DMS114 treated with DMSO at 0.1 percent for 48 hours (cell line): ENCODE data around the gene SYT1.
A peak's percentile ranks its signal among the peaks of the same experiment; 100 is the strongest.

Source experiments
- DNase-seq: peaks from one replicate; lab custom pipeline; 2025; ENCODE audit not compliant: unreplicated experiment; lab: John Stamatoyannopoulos, UW

Gene SYT1

DNA sequence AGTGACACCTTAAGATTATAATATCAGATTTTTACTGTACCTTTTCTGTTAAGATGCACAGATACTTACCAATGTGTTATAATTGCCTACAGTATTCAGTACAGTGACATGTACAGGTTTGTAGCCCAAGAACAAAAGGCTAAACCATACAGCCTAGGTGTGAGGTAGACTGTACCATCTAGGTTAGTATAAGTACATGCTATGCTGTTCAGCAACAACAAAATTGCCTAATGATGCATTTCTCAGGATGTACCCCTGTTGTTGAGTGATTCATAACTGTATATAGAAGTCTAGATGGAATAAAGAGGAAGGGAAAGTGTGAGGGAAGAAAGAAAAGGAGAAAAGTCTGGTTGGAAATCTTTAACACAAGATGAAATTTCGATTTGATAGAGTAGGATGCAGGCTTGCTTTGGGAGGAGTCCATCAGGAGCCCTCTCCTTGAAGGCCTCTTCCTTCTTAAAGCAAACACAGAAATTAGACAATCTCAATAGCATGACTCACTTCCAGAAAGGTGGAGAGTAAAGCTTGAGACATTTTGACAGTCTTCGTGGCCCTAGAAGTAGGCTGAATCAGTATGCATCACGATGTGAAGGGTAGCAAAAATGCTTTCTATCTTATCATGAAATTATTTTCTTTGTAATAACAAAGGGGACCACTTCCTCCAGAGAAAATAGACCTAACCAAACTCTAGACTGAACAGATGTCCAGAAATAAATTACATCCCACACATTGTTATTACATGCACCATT, 191.5 kb downstream of the SYT1 start:
- no peak for DNase-seq

GRCh38 chr12:79056775-79057174, 192.2 kb downstream of the SYT1 start:
- DNase-seq: no peak

DNA sequence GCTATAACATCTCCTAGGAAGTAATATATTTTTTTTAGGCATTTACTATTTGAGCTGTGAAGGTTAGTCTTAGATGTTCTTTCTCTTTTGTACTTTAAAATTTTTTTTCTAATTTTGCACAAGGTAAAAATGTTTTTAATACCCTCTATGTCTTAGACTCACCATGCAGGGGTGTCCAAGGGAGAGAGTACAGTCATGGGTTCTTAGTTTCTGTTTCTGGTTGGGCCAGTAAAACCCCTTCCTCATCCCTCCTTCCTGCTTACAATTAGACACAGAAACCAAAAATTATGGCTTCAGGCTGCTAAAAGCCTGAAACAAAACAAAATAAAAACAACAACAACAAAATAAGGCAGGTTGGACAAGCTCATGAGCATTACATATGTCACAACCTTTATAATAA, 193.0 kb downstream of the SYT1 start:
- DNase-seq: no peak

GRCh38 chr12:79058342-79058741, 193.8 kb downstream of the SYT1 start:
- DNase-seq: no peak

GRCh38 chr12:79059557-79059956, 195.0 kb downstream of the SYT1 start:
- DNase-seq: no peak

- no peak for DNase-seq
Observed at GRCh38 chr12:79063258-79063657, 198.7 kb downstream of the SYT1 start.

GRCh38 chr12:79067977-79068376, 203.4 kb downstream of the SYT1 start:
- DNase-seq: no peak

DNA sequence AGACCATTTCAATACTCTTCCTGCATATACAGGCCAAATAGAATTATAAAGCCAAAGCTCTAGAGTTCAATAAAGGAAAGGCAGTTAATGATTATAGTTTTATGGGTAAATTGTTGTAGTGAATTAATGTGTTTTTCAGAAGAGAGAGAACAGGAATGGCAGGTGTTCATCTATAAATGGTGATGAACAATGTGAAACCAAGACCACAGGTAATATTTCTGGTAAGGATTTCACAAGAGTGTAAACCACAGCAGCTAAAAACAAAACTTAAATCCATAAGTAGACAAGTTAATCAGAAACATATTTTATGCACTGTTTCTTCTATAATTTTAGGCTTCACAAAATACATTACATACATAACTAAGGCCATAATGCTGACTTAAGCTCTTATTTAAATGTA, 204.4 kb downstream of the SYT1 start:
- no peak for DNase-seq

DNA sequence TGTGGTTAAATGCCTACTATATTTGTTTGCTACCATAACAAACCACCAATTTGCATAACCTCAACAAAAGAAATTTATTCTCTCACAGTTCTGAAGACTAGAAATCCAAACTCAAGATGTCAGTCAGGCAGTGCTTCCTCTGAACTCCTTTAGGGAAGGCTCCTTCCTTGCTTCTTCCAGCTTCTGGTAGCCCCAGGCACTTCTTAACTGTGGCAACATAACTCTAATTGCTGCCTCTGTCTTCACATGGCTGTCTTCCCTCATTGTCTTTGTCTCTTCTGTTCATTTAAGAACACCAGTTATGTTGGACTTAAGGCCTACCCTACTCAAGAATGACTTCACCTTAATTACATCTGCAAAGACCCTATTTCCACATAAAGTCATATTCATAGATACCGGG, 206.9 kb downstream of the SYT1 start:
- DNase-seq: no peak

GRCh38 chr12:79073506-79073905, 208.9 kb downstream of the SYT1 start:
- no peak for DNase-seq

- no peak for DNase-seq
Observed at GRCh38 chr12:79082595-79082994, 218.0 kb downstream of the SYT1 start.

DNA sequence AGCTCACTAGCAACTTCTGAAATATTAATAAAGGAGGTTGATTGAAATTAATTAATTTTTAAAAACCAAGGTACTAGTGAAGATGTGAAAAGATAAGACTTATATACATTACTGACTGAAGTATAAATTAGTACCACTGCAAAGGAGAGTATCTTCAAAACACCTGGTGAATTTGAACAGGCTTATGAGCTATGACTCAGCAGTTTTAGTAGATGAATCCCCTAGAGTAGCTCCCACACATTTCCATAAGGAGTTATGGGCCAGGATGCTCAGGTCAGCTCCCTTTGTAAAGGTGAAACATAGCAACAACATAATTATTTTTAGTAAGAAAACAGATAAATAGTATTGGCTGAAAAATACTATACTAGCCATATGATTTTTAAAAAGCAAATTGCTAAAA, 218.6 kb downstream of the SYT1 start:
- DNase-seq: no peak

GRCh38 chr12:79085106-79085682, 220.6 kb downstream of the SYT1 start:
- no peak for DNase-seq

GRCh38 chr12:79086541-79087296, 222.1 kb downstream of the SYT1 start:
- no peak for DNase-seq

GRCh38 chr12:79098530-79098929, 234.0 kb downstream of the SYT1 start:
- no peak for DNase-seq

- DNase-seq: no peak
Observed at GRCh38 chr12:79108962-79109361, 244.4 kb downstream of the SYT1 start.

DNA sequence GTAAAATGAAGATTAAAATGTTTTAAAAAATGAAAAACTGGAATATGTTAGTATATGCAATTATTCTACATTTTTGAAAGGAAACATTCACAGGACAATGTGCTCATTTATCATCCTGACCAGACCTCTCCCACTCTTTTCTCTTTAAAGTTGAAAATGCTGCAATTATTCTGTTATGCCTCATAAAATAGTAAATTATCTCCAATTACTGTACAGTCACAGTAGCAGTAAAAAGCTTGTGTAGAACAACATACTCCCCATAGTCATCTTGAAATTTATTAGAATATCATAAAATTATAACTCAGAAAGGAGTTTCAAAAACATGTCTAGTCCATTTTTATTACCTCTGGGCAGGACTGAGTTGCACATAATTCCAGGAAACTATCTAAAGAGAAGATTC, 250.3 kb downstream of the SYT1 start:
- DNase-seq: no peak

DNA sequence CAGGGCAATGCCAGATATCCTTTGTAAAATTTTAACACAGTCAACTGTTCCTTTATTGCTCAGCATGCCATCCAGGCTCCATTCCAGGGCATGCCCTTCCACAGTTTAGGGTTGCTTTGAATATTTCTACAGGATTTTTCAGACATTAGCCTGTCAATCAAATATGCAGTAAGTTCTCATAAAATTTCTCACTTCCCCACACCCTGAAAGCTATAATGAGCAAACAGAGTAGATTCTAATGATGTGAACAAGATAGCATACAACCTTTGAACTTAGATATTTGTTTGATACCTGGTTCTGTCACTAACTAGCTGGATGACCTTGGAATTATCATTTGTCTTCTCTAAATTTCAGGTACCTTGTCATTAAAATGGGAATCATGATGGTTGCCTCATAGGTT, 251.2 kb downstream of the SYT1 start:
- DNase-seq: no peak

DNA sequence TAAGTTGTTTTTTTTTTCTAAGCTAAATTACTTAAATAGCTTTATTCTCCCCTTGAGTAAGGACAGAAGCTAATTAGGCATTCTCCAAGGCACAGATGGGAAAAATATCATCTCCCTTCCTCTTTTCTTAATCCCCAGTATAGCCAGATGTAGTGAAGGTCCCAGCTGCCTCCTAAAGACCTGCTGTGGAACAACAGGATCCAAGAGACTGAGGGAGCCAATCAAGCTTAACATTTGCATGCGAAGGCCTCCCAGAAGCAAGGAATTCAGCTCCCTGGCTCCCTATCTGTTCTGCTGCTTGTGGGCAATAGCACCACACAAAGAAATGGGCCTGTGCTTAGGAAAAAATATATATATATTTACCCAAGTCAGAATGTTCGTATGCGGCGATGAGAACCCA, 255.2 kb downstream of the SYT1 start:
- DNase-seq: no peak

DNA sequence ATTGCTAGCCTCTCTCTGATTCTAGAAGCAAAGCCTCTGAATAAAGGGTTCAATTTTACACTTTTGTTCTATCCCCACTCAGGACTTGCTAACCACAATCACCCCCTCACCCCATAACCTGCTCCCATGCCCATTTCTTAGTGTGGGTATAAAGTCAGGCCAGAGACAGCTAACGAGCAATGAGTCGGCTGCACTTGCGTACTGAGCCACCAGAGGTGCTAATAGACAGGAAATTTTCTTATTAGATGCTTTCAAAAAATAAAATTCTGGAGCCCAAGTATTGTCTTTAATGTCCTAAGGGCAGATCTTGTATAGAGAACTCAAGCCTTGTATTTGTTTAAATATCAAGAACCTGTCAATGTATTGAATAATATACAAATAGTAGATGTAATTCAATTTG, 256.9 kb downstream of the SYT1 start:
- DNase-seq: peak; percentile 1

- no peak for DNase-seq
Observed at GRCh38 chr12:79124385-79124784, 259.8 kb downstream of the SYT1 start.

DNA sequence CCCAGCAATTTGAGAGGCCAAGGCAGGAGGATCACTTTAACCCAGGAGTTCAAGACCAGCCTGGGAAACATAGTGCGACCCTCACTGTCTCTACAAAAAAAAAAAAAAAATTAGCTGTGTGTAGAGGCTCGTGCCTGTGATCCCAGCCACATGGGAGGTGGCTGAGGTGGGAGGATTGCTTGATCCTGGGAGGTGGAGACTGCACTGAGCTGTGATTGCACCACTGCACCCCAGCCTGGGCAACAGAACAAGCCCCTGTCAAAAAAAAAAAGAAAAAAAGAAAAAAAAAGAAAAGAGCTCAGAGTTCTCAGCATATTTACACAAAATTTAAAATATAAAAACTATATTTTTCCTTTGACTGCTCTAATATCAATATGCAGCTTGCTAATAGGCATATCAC, 260.8 kb downstream of the SYT1 start:
- no peak for DNase-seq
